Muscle layer of duodenum (tissue), 2 donors: ENCODE results near the gene GNAI3.
A peak's percentile ranks its signal among the peaks of the same experiment; 100 is the strongest.

Experiments
- H3K27ac ChIP-seq: one replicate; pipeline ENCODE4 v1.7.0; 2013; ENCODE audit warnings: mild to moderate bottlenecking, low read length
- H3K27me3 ChIP-seq: one replicate; pipeline ENCODE4 v1.7.0; 2013; ENCODE audit warnings: low read depth, mild to moderate bottlenecking, control low read depth, low read length
- H3K36me3 ChIP-seq, 2 donors: one replicate each; pipeline ENCODE4 v1.7.0; 2013; ENCODE audit warnings: low read length in 2 of 2, control low read depth in 1 of 2, mild to moderate bottlenecking in 1 of 2; ENCODE audit not compliant: insufficient read depth in 2 of 2, control insufficient read depth in 1 of 2
- H3K4me1 ChIP-seq, 2 donors: one replicate each; pipeline ENCODE4 v1.7.0; 2013; ENCODE audit warnings: low read length in 2 of 2, mild to moderate bottlenecking in 2 of 2, control low read depth in 1 of 2, moderate library complexity in 1 of 2; ENCODE audit not compliant: insufficient read depth in 2 of 2, control insufficient read depth in 1 of 2
- H3K4me3 ChIP-seq, 2 donors: one replicate each; pipeline ENCODE4 v1.7.0; 2013; ENCODE audit warnings: low read length in 2 of 2, low read depth in 1 of 2, mild to moderate bottlenecking in 1 of 2
- H3K9me3 ChIP-seq, 2 donors: one replicate each; pipeline ENCODE4 v1.7.0; 2013; ENCODE audit warnings: low read length in 2 of 2, control low read depth in 1 of 2, mild to moderate bottlenecking in 1 of 2; ENCODE audit not compliant: control insufficient read depth in 1 of 2
- donor health status: healthy.

GNAI3 gene

DNA sequence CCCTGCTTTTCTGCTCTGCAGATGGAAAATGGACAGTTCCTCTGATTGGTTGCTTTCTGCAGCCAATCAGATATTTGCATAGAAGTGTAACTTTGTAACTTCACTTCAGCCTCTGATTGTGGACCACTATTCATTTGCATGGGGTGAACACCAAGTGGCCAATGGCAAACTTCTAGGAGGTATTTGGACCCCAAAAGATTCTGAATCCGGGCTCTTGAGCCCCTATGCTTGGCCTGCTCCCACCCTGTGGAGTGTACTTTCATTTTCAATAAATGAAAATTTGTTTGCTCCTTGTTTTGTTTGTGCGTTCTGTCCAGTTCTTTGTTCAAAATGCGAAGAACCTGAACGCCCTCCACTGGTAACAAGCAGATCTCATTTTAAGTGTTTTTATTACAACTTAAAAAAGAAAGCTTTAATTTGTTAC lies 101.1 kb downstream of the GNAI3 start:
- Histone ChIP-seq H3K4me3 (peak overlapping the region in 1 of 2 donors; percentile 49), H3K27me3 (no peaks in the 10 kb centered on the region), H3K27ac (no peak overlapping the region)

GRCh38 chr1:109650609-109651008 lies 102.2 kb downstream of the GNAI3 start:
- H3K27me3 ChIP-seq, result no peaks in the 10 kb centered on the region

More for the DNA sequence above, 101.1 kb downstream of the GNAI3 start:
- Histone ChIP-seq H3K9me3 (no peaks in the 10 kb centered on the region), H3K36me3 (no peaks in the 10 kb centered on the region), H3K4me1 (peaks cover 0 to 6% of the 10 kb centered on the region in 2 donors)

GRCh38 chr1:109652402-109652801 lies 104.0 kb downstream of the GNAI3 start:
- H3K4me1 ChIP-seq, result peaks cover 0 to 25% of the 10 kb centered on the region in 2 donors
- no peaks in the 10 kb centered on the region for H3K9me3 ChIP-seq
- no peak overlapping the region for H3K27ac ChIP-seq
- no peaks in the 10 kb centered on the region for H3K27me3 ChIP-seq
- no peak overlapping the region for H3K4me3 ChIP-seq
- no peaks in the 10 kb centered on the region for H3K36me3 ChIP-seq

More at GRCh38 chr1:109650609-109651008, 102.2 kb downstream of the GNAI3 start:
- H3K36me3 ChIP-seq, result no peaks in the 10 kb centered on the region
- H3K4me1 ChIP-seq, result peaks cover 0 to 17% of the 10 kb centered on the region in 2 donors
- no peak overlapping the region for H3K4me3 ChIP-seq
- H3K27ac ChIP-seq, result no peak overlapping the region
- no peaks in the 10 kb centered on the region for H3K9me3 ChIP-seq

- H3K27ac ChIP-seq, result no peak overlapping the region
- H3K27me3 ChIP-seq, result no peaks in the 10 kb centered on the region
- H3K4me1 ChIP-seq, result peaks cover 0 to 26% of the 10 kb centered on the region in 2 donors
- peaks cover 0 to 5% of the 10 kb centered on the region in 2 donors for H3K36me3 ChIP-seq
- no peak overlapping the region for H3K4me3 ChIP-seq
- no peaks in the 10 kb centered on the region for H3K9me3 ChIP-seq
These were observed 104.9 kb downstream of the GNAI3 start for GRCh38 chr1:109653306-109653705.

DNA sequence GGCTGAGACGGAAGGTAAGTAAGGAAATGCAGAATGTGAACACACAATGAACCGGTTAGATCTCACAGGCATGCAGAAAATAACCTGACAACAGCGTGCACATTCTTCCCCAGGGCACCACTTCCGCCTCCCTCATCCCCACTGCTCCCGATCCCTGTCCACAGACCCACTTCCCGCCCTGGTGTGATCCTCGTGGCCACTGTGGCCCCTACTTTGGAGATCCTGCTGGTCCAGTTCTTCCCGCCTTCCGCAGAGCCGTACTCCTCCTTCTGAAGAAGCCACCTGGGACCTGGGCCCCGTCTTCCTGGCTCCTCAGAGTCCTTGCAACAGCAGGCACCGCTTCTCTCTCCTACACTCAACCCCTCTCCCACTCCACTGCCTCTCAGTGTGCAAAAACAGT lies 106.1 kb downstream of the GNAI3 start:
- no peaks in the 10 kb centered on the region for H3K9me3 ChIP-seq
- peaks cover 0 to 29% of the 10 kb centered on the region in 2 donors for H3K4me1 ChIP-seq
- H3K27ac ChIP-seq, result no peak overlapping the region
- no peak overlapping the region for H3K4me3 ChIP-seq
- H3K27me3 ChIP-seq, result no peaks in the 10 kb centered on the region
- H3K36me3 ChIP-seq, result peaks cover 4 to 16% of the 10 kb centered on the region in 2 donors

DNA sequence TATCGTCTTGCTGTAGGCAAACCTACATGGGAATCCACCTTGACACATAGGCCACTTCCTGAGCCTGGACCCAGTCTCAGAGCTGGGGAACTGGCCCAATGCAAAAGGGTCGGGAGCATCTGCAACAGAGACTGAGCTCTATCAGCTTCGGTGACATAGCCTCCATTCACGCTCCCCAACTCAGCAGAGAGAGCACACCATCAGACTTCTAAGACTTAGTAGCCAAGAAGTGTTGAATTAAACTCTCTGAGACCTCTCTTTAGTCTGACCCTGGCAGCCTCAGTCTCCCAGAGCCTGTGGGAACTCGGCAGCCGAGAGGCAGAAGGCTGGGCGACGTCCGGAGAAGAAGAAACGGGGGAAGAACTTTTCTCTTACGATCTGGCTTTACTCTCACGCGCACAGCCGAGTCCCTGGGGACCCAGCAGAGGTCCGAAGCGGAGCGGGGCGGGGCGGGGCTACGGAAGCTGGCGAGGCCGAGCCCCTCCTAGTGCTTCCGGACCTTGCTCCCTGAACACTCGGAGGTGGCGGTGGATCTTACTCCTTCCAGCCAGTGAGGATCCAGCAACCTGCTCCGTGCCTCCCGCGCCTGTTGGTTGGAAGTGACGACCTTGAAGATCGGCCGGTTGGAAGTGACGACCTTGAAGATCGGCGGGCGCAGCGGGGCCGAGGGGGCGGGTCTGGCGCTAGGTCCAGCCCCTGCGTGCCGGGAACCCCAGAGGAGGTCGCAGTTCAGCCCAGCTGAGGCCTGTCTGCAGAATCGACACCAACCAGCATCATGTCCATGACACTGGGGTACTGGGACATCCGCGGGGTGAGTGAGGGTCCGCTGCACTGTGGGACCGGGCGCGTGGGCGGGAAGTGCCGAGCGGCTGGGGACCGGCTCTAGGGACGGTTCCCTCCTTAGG lies 107.5 kb downstream of the GNAI3 start, which contains the start of gene GSTM4:
Gene GSTM4 (plus strand): TSS at position 485 of the 905 bp plus-strand sequence. CDS start 291 bp downstream, at position 776.
- H3K9me3 ChIP-seq, result no peaks in the 10 kb centered on the region
- peak within 1 kb of the TSS; percentile 92 for H3K27ac ChIP-seq
- no peaks in the 10 kb centered on the region for H3K27me3 ChIP-seq
- peaks cover 0 to 28% of the 10 kb centered on the region in 2 donors for H3K4me1 ChIP-seq
- peak within 1 kb of the TSS; percentile 75 to 81 for H3K4me3 ChIP-seq
- peaks cover 14 to 26% of the 10 kb centered on the region in 2 donors for H3K36me3 ChIP-seq

DNA sequence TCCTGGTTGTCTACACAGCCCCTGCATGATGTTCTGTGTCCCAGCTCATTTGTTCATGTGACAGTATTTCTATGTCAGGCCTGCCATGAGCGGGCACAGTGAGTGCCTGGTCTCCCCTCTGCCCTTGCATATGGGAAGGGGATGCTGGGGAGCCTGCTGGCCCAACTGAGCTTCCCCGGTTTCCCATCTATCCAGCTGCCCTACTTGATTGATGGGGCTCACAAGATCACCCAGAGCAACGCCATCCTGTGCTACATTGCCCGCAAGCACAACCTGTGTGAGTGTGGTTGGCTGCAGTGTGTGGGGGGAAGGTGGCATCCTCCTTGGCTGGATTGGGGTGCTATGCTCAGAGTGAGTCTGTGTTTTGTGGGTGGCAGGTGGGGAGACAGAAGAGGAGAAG lies 109.0 kb downstream of the GNAI3 start:
- no peak overlapping the region for H3K27ac ChIP-seq
- H3K27me3 ChIP-seq, result no peaks in the 10 kb centered on the region
- H3K36me3 ChIP-seq, result peaks cover 14 to 30% of the 10 kb centered on the region in 2 donors
- H3K4me1 ChIP-seq, result peaks cover 0 to 28% of the 10 kb centered on the region in 2 donors
- no peak overlapping the region for H3K4me3 ChIP-seq
- H3K9me3 ChIP-seq, result no peaks in the 10 kb centered on the region

DNA sequence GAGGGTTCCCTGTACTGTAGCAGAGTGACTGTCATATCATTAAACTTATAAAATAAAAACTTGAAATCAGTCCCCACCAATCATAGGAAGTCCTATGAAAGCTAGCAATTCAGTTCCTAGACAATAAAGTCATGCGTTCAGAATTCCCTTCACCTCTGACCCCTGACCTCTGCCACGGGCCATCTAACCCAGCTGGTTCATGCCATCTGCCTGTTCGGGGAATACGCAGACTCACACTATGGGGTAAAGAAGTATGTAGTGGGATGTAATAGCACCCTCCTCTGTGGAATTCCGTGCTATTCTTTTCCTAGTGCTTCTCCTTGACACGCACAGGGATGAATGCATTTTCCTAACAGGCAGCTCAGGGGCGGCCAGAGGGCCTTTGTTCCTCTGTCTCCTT lies 109.6 kb downstream of the GNAI3 start:
- no peaks in the 10 kb centered on the region for H3K27me3 ChIP-seq
- no peak overlapping the region for H3K27ac ChIP-seq
- no peaks in the 10 kb centered on the region for H3K9me3 ChIP-seq
- no peak overlapping the region for H3K4me3 ChIP-seq
- peaks cover 0 to 28% of the 10 kb centered on the region in 2 donors for H3K4me1 ChIP-seq
- peaks cover 14 to 30% of the 10 kb centered on the region in 2 donors for H3K36me3 ChIP-seq

DNA sequence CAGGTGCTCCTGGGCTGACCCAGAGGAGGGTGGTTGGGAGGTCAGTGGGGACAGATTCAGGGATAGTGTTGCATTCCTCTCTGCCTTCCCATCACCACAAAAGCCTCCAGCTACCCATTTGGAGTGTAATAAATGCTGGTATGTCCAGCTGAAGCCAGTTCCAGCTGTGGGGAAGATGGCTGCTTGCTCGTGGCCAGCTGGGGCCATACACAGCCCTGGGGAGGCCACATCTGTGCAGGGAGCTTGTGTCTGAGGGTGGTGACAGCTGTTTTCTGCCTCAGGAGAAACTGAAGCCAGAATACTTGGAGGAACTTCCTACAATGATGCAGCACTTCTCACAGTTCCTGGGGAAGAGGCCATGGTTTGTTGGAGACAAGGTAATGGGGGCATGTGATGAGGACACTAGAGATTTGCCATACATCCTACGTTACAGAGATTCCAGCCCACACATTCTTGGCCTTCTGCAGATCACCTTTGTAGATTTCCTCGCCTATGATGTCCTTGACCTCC lies 110.2 kb downstream of the GNAI3 start:
- Histone ChIP-seq H3K27ac (no peak overlapping the region), H3K9me3 (no peaks in the 10 kb centered on the region), H3K27me3 (no peaks in the 10 kb centered on the region), H3K4me1 (peaks cover 0 to 28% of the 10 kb centered on the region in 2 donors), H3K4me3 (no peak overlapping the region), H3K36me3 (peaks cover 14 to 30% of the 10 kb centered on the region in 2 donors)

DNA sequence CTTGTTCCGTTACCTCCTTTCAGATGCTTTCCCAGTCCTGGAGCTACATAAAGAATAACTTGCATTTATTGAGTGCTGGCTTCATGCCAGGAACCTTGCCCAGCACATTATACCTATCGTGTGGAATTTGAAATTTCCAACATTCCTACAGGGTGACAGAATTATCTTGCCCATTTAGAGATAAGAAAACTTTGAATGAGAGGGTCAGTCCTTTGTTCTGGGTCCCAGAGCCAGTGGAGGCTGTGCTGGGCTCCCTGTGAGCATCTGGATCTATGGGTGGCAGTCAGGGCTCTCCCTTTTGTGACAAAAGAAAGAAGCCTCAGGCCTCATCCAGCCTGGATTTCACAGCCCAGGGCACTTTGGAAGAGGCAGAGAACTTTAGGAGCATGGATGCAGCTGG lies 110.7 kb downstream of the GNAI3 start:
- Histone ChIP-seq H3K4me3 (no peak overlapping the region), H3K4me1 (peaks cover 0 to 28% of the 10 kb centered on the region in 2 donors), H3K27me3 (no peaks in the 10 kb centered on the region), H3K27ac (no peak overlapping the region), H3K9me3 (no peaks in the 10 kb centered on the region), H3K36me3 (peaks cover 14 to 30% of the 10 kb centered on the region in 2 donors)

DNA sequence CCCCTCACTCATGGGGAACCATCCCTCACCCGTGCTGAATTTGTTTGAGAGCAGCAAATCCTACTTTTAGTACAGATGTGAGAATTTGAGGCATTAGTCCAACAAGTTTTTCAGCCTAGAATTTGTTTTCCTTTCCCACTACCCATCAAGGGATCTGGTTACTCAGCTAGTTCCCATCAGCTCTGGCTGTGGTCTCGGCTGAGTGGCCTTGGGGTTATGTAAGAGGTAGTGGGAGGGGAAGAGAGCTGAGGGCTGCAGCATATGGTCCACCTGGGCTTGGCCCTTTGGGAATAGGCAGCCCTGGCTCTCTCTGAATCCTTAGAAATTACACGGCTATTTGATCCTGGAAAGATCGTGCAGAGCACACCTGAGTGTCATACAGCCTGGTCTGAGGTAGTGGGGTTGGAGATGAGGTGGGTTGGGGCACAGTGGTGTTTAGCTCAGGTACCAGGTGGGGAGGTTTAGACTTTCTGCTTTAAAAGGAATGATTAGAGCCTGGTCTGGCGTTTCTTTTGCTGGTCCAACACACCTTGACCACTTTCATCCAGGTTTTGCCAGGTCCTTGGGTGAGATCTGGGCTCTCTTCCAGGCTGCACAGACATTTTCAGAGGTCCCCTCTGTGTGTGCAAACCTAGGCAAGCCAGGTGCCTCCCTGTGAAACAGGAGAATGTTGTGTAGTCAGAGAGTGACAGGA lies 111.7 kb downstream of the GNAI3 start:
- Histone ChIP-seq H3K9me3 (no peaks in the 10 kb centered on the region), H3K27ac (no peak overlapping the region), H3K36me3 (peaks cover 14 to 30% of the 10 kb centered on the region in 2 donors), H3K27me3 (no peaks in the 10 kb centered on the region), H3K4me3 (no peak overlapping the region), H3K4me1 (peaks cover 0 to 19% of the 10 kb centered on the region in 2 donors)
